ENCODE results near the gene SEMA6B. TPM values are rescaled to one million over a fixed set of nuclear protein-coding genes. Genes with fewer than 3 reads are reported as not detected.

SEMA6B gene
- total RNA-seq, 1 donor from 2014 or later = 9.5 TPM

- Mint-ChIP-seq H3K4me3 (no peak within 1 kb of the TSS), H3K9me3 (no peaks in the 10 kb centered on the region), H3K27me3 (no peaks in the 10 kb centered on the region), H3K4me1 (ENCODE audit: unreplicated experiment) (no peaks in the 10 kb centered on the region), H3K36me3 (no peaks in the 10 kb centered on the region), H3K27ac (no peak within 1 kb of the TSS)
- TF ChIP-seq CTCF (conservative IDR thresholded peaks at IDR 0.05) = no peak
- DNase-seq (ENCODE audit: extremely low spot score, unreplicated experiment) = peak; percentile 66
Observed at GRCh38 chr19:4518345-4519171, 40.9 kb downstream of the SEMA6B start, which contains the start of gene PLIN4. PLIN4 (minus strand) TSS chr19:4518486; CDS start chr19:4518272, 214 bp downstream.

GRCh38 chr19:4517451-4518057 is 41.9 kb downstream of the SEMA6B start:
- no peaks in the 10 kb centered on the region for H3K9me3 Mint-ChIP-seq
- H3K4me3 Mint-ChIP-seq = no peak overlapping the region
- H3K27ac Mint-ChIP-seq = no peak overlapping the region
- no peaks in the 10 kb centered on the region for H3K4me1 Mint-ChIP-seq (ENCODE audit: unreplicated experiment)
- peak; percentile 65 for DNase-seq (ENCODE audit: extremely low spot score, unreplicated experiment)
- TF ChIP-seq CTCF (conservative IDR thresholded peaks at IDR 0.05) = no peak
- H3K27me3 Mint-ChIP-seq = no peaks in the 10 kb centered on the region
- H3K36me3 Mint-ChIP-seq = no peaks in the 10 kb centered on the region

DNA sequence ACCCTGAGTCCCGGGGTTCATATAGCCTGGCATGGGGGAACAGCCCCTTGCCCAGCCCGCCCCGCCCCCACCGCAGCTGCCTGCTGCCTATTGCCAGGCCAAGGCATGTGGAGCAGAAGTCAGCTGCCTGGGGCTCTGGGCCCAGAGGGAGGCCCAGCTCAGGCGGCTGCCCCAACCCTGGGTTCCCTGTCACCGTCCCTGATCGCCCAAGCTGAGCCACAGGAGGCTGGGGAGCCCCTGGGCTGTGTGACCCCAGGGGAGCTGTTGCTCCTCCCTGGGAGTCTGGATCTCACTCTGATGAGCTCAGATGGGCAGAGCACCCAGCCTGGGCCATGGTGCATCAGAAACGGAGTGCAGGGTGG is 42.6 kb downstream of the SEMA6B start:
- Mint-ChIP-seq H3K27me3 (no peaks in the 10 kb centered on the region), H3K4me3 (no peak overlapping the region), H3K27ac (no peak overlapping the region), H3K4me1 (ENCODE audit: unreplicated experiment) (no peaks in the 10 kb centered on the region), H3K9me3 (no peaks in the 10 kb centered on the region), H3K36me3 (no peaks in the 10 kb centered on the region)
- no peak for TF ChIP-seq CTCF (conservative IDR thresholded peaks at IDR 0.05)
- DNase-seq (ENCODE audit: extremely low spot score, unreplicated experiment) = no peak

DNA sequence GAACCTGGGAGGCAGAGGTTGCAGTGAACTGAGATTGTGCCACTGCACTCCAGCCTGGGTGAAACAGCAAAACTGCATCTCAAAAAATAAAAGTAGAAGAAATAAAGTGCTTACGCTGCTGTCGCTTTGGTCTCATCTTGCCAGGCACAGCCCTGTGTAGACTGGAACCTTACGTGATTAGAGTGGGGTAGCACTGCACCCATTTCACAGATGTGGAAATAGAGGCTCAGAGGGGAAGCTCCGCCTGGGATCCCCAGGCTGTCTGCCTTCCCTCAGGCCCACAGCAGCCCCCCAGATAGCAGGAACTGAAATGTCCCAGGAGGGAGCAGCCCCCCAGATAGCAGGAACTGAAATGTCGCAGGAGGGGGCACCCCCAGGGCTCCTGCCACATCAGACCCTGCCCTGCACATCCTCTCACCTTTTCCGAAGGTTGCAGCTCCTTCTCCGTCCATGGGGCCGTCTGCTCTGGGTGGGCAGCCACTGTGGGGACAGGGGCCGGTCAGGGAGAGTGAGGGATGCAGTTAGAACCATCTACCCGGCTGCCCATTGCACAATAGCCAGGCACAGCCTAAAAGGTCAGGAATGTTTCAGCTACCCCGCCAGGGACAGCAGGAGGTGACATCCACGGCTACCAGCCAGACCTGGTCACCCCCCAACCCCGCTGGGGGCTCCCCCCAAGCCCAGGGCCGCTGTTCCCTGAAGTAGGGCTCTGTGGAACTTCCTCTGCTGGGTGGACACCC is 43.1 kb downstream of the SEMA6B start:
- no peaks in the 10 kb centered on the region for H3K9me3 Mint-ChIP-seq
- no peak overlapping the region for H3K27ac Mint-ChIP-seq
- H3K4me3 Mint-ChIP-seq = no peak overlapping the region
- TF ChIP-seq CTCF (conservative IDR thresholded peaks at IDR 0.05) = no peak
- H3K4me1 Mint-ChIP-seq (ENCODE audit: unreplicated experiment) = no peaks in the 10 kb centered on the region
- H3K36me3 Mint-ChIP-seq = no peaks in the 10 kb centered on the region
- DNase-seq (ENCODE audit: extremely low spot score, unreplicated experiment) = no peak
- H3K27me3 Mint-ChIP-seq = no peaks in the 10 kb centered on the region

- H3K4me3 Mint-ChIP-seq = no peak overlapping the region
- H3K27me3 Mint-ChIP-seq = no peaks in the 10 kb centered on the region
- no peak overlapping the region for H3K27ac Mint-ChIP-seq
- no peaks in the 10 kb centered on the region for H3K9me3 Mint-ChIP-seq
- H3K4me1 Mint-ChIP-seq (ENCODE audit: unreplicated experiment) = no peaks in the 10 kb centered on the region
- no peak for TF ChIP-seq CTCF (conservative IDR thresholded peaks at IDR 0.05)
- no peak for DNase-seq (ENCODE audit: extremely low spot score, unreplicated experiment)
- H3K36me3 Mint-ChIP-seq = no peaks in the 10 kb centered on the region
Observed at GRCh38 chr19:4515732-4516131, 43.8 kb downstream of the SEMA6B start.

Data from type B pancreatic cell (in vitro differentiated cells).